Epidermal melanocyte (primary cell): ENCODE data around the gene RAD17.
"Not testable (repeated sequence)": the region's sequence is repeated elsewhere in the genome, so short reads cannot be mapped to it uniquely, and the experiment has no call there.

Experiments used
- DNase-seq: peaks from one replicate; pipeline ENCODE4 v3.0.0; 2011; ENCODE audit warnings: low spot score; ENCODE audit not compliant: insufficient read length

RAD17 gene

GRCh38 chr5:69378376-69378775 lies 8.8 kb downstream of the RAD17 start:
- no peak for DNase-seq

- no peak for DNase-seq
These were observed 35.2 kb downstream of the RAD17 start for GRCh38 chr5:69404659-69405330.

DNA sequence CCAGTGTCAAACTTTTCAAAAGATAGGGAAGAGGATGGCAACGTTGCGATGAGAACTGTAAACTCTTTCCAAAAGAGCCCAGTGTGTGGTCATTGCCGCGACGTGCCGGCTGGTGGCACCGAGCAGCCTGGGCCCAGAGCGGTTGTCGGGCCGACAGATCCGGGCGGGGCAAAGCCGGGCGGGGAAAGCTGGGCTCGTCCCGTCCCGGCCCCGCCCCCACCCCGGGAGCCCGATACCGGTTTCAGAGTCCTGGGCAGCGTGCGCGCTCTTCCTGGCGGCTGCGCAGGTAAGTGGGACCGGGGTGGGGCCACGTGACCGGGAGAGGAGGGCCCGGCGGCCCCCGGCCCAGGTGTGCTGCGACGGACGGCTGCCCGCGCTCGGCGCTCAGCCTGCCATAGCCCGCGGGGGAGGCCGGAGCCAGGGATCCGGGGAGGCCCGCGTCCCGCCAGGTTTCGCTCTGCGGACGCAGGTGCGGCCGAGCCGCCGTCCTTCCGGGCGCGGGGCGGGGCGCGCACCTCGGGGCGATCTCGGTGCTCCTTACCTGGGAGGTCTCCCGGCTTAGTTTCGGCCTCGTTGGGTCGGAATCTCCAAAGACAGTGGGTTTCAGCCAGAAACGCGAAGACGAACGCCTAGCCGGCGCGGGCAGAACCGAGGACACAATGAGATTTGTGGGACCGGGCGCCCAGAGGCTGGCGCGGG lies 45.4 kb downstream of the RAD17 start, which contains the start of gene MARVELD2:
TSS of gene MARVELD2 (plus strand) at position 232 of the 699 bp plus-strand sequence. CDS start 4,270 bp downstream, outside the sequence.
- DNase-seq, result peak; percentile 73

DNA sequence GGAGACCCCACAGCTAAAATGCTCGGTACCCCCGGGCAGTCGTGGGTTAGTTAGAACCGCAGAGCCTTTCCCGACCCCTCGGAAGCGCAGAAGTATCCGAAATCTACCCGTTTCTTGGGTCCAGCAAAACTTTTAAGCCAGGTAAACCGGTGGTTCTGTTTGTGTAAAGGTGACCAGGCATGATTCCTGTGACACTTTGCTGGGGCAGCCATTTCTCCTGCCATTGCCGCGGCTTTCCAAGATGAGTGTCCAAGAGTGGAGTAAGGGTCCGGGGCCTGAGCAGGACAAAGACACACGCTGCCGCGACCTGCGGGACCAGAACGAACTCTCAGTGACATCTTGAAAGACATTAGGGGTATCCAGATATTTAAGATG lies 46.0 kb downstream of the RAD17 start:
- no peak for DNase-seq

GRCh38 chr5:69416180-69416579 lies 46.6 kb downstream of the RAD17 start:
- no peak for DNase-seq

- DNase-seq, result no peak
These were observed 47.1 kb downstream of the RAD17 start for GRCh38 chr5:69416699-69417098.

DNA sequence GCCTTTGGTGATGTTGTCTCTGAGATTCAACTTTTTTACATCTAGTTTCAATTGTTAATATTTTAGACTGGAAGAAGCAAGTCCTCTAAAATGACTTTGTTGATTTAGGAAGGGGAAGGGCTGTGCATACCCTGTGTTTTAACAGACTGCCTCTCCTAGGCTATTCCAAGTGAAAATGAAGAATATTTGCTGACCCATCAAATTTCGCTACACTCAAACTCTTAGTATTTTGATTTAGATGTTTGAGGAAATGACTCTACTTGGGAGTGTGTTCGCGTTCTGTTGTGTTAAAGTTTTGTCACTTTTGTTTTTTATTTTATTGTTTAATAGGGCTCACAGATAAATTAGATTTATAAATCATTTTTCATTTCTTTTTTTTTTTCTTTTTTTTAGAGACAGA lies 48.9 kb downstream of the RAD17 start:
- no peak for DNase-seq

- no peak for DNase-seq
These were observed 62.0 kb downstream of the RAD17 start for GRCh38 chr5:69431424-69432303.

DNA sequence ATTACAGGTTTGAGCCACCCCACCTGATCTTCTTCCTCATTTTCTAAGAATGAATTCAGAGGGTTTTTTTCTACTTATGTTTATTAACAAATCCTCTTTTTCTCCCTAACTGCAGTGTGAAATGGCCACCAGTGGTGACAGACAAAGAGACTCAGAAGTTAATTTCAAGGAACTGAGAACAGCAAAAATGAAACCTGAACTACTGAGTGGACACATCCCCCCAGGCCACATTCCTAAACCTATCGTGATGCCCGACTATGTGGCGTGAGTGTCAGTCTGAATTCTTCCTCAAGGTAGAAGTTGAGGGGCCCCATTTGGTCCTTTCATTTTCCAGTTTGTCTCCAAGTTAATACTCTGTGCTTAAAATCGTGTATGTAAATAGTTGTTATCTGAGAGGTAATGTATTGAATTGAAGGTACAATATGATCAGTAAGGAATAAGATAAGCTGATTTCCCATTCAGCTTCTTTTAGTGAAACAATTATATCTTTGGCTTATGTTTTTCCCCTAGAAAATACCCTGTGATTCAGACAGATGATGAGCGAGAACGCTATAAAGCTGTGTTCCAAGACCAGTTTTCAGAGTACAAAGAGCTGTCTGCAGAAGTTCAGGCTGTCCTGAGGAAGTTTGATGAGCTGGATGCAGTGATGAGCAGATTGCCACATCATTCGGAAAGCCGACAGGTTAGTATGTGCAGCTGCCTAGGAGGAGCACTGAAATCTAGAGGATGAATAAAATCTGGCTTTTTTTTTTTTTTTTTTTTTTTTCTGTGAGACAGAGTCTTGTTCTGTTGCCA lies 63.0 kb downstream of the RAD17 start:
- no peak for DNase-seq

- DNase-seq, result not testable (repeated sequence)
These were observed 65.8 kb downstream of the RAD17 start for GRCh38 chr5:69435276-69435884.

DNA sequence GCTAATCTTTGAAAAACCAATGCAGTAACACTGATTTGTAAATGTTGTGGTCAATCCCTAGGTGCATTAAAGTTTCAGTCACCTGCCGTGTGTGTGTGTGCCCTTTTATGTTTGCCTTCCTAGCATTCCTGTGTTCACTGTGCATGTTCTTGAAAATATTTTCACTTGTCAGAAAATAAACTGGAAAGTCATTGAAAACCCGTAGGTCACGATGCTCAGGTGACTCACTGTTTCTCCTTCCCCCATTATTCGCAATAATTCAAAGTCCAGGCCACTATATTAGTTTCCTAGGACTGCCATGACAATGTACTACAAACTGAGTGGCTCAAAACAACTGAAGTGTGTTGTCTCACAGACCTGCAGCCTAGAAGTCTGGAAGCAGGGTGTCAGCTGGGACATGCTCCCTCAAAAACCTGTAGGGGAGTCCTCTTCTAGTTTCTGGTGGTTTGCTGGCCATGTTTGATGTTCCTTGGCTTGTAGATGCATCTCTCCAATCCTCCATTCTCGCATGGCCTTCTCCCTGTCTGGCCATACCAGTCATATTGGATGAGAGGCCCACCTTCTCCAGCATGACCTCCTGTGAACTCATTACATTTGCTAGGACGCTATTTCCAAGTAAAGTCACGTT lies 74.6 kb downstream of the RAD17 start:
- DNase-seq, result no peak

DNA sequence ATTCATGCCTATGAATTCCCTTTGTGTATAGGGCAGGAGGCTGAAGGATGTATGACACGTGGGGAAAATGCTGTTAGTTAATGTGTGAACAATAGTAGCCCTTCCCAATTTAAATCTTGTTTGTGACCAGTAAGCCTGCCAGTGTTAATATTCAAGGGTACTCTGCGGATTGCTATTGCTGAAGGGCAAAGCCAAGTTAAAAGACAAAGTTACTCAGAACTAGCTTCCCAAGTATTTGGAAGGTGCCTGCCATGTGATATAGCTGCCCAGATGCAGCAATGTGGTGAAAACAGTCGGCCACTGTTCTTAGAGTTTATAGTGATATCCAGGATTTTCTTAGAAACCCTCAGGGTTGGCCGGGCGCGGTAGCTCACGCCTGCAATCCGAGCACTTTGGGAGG lies 79.9 kb downstream of the RAD17 start:
- DNase-seq, result peak; percentile 31

GRCh38 chr5:69450116-69450515 lies 80.5 kb downstream of the RAD17 start:
- no peak for DNase-seq

- not testable (repeated sequence) for DNase-seq
These were observed 80.9 kb downstream of the RAD17 start for GRCh38 chr5:69450527-69450926.

GRCh38 chr5:69451941-69452647 lies 82.5 kb downstream of the RAD17 start:
- DNase-seq, result no peak

DNA sequence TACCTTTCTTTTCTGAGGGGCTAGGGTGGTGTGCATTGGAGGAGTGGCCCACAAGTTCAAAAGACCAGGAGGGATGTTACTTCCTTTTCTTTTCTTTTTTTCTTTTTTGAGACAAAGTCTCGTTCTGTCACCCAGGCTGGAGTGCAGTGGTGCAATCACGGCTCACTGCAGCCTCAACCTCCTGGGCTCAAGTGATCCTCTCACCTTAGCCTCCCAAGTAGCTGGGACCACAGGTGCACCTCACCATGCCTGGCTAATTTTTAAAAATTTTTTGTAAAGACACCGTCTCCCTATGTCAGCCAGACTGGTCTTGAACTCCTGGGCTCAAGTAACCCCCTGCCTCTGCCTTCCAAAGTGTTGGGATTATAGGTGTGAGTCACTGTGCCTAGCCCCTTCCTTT lies 83.9 kb downstream of the RAD17 start:
- DNase-seq, result not testable (repeated sequence)

DNA sequence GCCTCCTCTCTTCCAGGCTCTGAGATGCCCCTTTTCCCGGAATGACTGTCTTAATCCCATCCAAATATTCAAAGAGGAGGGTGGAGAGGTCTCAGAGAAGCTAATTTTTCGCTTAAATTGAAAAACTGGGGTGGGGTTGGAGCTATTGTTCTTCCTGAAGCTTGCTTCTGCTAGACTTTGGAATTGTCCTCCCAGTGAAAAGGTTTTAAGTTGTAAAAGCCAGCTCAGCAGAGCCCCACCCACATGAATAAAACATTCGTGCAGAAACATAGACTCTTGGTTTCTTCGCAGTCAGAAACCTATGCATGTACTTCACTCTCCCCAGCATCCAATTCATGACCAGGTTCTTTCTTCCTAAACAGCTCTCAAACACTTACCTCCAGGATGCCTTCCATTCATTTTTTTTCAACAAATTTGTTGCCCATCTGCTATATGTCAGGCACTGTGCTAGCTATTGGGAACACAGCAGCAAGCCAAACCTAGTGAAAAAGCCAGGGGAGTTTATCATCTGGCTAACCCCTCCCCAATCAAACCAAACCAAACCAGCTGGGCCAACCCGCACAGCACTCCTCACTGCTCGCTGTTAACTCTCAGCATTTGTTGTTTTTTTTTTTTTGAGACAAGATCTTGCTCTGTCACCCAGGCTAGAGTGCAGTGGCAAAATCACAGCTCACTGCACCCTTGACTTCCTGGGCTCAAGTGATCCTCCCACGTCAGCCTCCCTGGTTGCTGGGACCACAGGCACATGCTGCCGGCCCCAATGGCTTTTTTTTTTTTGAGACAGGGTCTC lies 85.0 kb downstream of the RAD17 start:
- DNase-seq, result no peak

GRCh38 chr5:69455428-69455988 lies 85.9 kb downstream of the RAD17 start:
- DNase-seq, result not testable (repeated sequence)

DNA sequence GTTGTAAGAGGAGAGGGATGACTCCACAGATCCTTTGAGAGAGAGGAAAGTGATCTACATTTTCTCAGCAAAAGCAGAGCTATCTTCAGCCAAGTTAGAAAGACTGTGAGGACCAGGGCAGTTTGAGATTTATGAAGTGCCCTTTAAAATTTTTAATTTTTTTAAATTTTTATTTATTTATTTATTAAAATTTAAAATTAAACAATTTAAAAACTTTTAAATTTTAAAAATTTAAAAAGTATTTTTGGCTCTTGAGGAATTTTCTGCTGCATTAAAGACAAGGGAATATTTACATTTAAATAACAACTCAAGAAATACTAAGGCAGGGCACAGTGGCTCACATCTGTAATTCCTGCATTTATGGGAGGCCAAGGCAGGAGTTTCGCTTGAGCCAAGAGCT lies 92.6 kb downstream of the RAD17 start:
- DNase-seq, result no peak
